ENCODE measurements around the gene OSBPL7.

OSBPL7 gene

GRCh38 chr17:47841488-47842291, 20.1 kb upstream of the OSBPL7 start:
- Histone ChIP-seq H3K9ac (ENCODE audit: low read depth, low read length) (0 out of 2 replicates have a peak overlapping the region, but pooled peaks have one; percentile 85), H3K4me1 (ENCODE audit: insufficient read depth, low read length) (peaks cover 21% of the 10 kb centered on the region; the same call in 1 of the 2 replicates), H3K9me3 (ENCODE audit: control insufficient read depth, insufficient read depth, low read length) (no peaks in the 10 kb centered on the region)

GRCh38 chr17:47840742-47841487, 19.3 kb upstream of the OSBPL7 start, which contains the start of gene SCRN2:
TSS of gene SCRN2 (minus strand) at chr17:47841273. CDS start at chr17:47840843, 430 bp downstream.
- Histone ChIP-seq H3K9ac (ENCODE audit: low read depth, low read length) (peak within 1 kb of the TSS; percentile 85), H3K36me3 (ENCODE audit: insufficient read depth, low read length) (no peaks in the 10 kb centered on the region), H3K9me3 (ENCODE audit: control insufficient read depth, insufficient read depth, low read length) (no peaks in the 10 kb centered on the region), H3K4me1 (ENCODE audit: insufficient read depth, low read length) (peaks cover 16% of the 10 kb centered on the region; the same call in 1 of the 2 replicates)

More at GRCh38 chr17:47841488-47842291, 20.1 kb upstream of the OSBPL7 start:
- no peaks in the 10 kb centered on the region for H3K36me3 ChIP-seq (ENCODE audit: insufficient read depth, low read length)

GRCh38 chr17:47840001-47840741, 18.6 kb upstream of the OSBPL7 start:
- peaks cover 8% of the 10 kb centered on the region; the same call in 1 of the 2 replicates for H3K4me1 ChIP-seq (ENCODE audit: insufficient read depth, low read length)
- no peaks in the 10 kb centered on the region for H3K9me3 ChIP-seq (ENCODE audit: control insufficient read depth, insufficient read depth, low read length)
- peak overlapping the region; percentile 85 for H3K9ac ChIP-seq (ENCODE audit: low read depth, low read length)
- no peaks in the 10 kb centered on the region for H3K36me3 ChIP-seq (ENCODE audit: insufficient read depth, low read length)

GRCh38 chr17:47839071-47839470, 17.5 kb upstream of the OSBPL7 start:
- Histone ChIP-seq H3K36me3 (ENCODE audit: insufficient read depth, low read length) (no peaks in the 10 kb centered on the region), H3K9ac (ENCODE audit: low read depth, low read length) (no peak overlapping the region), H3K4me1 (ENCODE audit: insufficient read depth, low read length) (peaks cover 2% of the 10 kb centered on the region; the same call in 1 of the 2 replicates), H3K9me3 (ENCODE audit: control insufficient read depth, insufficient read depth, low read length) (no peaks in the 10 kb centered on the region)

- Histone ChIP-seq H3K9me3 (ENCODE audit: control insufficient read depth, insufficient read depth, low read length) (no peaks in the 10 kb centered on the region), H3K4me1 (ENCODE audit: insufficient read depth, low read length) (peaks cover 2% of the 10 kb centered on the region; the same call in 1 of the 2 replicates), H3K9ac (ENCODE audit: low read depth, low read length) (no peak overlapping the region), H3K36me3 (ENCODE audit: insufficient read depth, low read length) (no peaks in the 10 kb centered on the region)
These were observed 17.0 kb upstream of the OSBPL7 start for GRCh38 chr17:47838636-47839035.

GRCh38 chr17:47837401-47838039, 15.9 kb upstream of the OSBPL7 start:
- Histone ChIP-seq H3K9ac (ENCODE audit: low read depth, low read length) (no peak overlapping the region), H3K9me3 (ENCODE audit: control insufficient read depth, insufficient read depth, low read length) (no peaks in the 10 kb centered on the region), H3K36me3 (ENCODE audit: insufficient read depth, low read length) (no peaks in the 10 kb centered on the region), H3K4me1 (ENCODE audit: insufficient read depth, low read length) (no peaks in the 10 kb centered on the region; the same call in 1 of the 2 replicates)

GRCh38 chr17:47836601-47837000, 15.0 kb upstream of the OSBPL7 start:
- no peak overlapping the region for H3K9ac ChIP-seq (ENCODE audit: low read depth, low read length)
- peaks cover 4% of the 10 kb centered on the region; the same call in 1 of the 2 replicates for H3K4me1 ChIP-seq (ENCODE audit: insufficient read depth, low read length)
- H3K36me3 ChIP-seq (ENCODE audit: insufficient read depth, low read length), result no peaks in the 10 kb centered on the region
- no peaks in the 10 kb centered on the region for H3K9me3 ChIP-seq (ENCODE audit: control insufficient read depth, insufficient read depth, low read length)

- Histone ChIP-seq H3K4me1 (ENCODE audit: insufficient read depth, low read length) (peaks cover 9% of the 10 kb centered on the region), H3K9me3 (ENCODE audit: control insufficient read depth, insufficient read depth, low read length) (no peaks in the 10 kb centered on the region), H3K9ac (ENCODE audit: low read depth, low read length) (no peak overlapping the region), H3K36me3 (ENCODE audit: insufficient read depth, low read length) (no peaks in the 10 kb centered on the region)
These were observed 13.2 kb upstream of the OSBPL7 start for GRCh38 chr17:47834756-47835155.

GRCh38 chr17:47831934-47832327, 10.3 kb upstream of the OSBPL7 start:
- Histone ChIP-seq H3K36me3 (ENCODE audit: insufficient read depth, low read length) (peaks cover 13% of the 10 kb centered on the region; the same call in 1 of the 2 replicates), H3K9ac (ENCODE audit: low read depth, low read length) (peak overlapping the region; percentile 77; the same call in 1 of the 2 replicates), H3K4me1 (ENCODE audit: insufficient read depth, low read length) (peaks cover 9% of the 10 kb centered on the region), H3K9me3 (ENCODE audit: control insufficient read depth, insufficient read depth, low read length) (no peaks in the 10 kb centered on the region)

GRCh38 chr17:47831003-47831933, 9.7 kb upstream of the OSBPL7 start, which contains the start of the genes LRRC46 and MRPL10:
TSS of gene LRRC46 (plus strand) at chr17:47831670. CDS start at chr17:47831990, 320 bp downstream.
TSS of gene MRPL10 (minus strand) at chr17:47831541. CDS start at chr17:47831511, 30 bp downstream.
- Histone ChIP-seq H3K9me3 (ENCODE audit: control insufficient read depth, insufficient read depth, low read length) (no peaks in the 10 kb centered on the region), H3K36me3 (ENCODE audit: insufficient read depth, low read length) (peaks cover 17% of the 10 kb centered on the region; the same call in 1 of the 2 replicates), H3K9ac (ENCODE audit: low read depth, low read length) (peak within 1 kb of the TSS; percentile 77), H3K4me1 (ENCODE audit: insufficient read depth, low read length) (peaks cover 9% of the 10 kb centered on the region)

GRCh38 chr17:47830396-47831002, 8.9 kb upstream of the OSBPL7 start:
- Histone ChIP-seq H3K4me1 (ENCODE audit: insufficient read depth, low read length) (peaks cover 9% of the 10 kb centered on the region), H3K9ac (ENCODE audit: low read depth, low read length) (peak overlapping the region; percentile 77), H3K36me3 (ENCODE audit: insufficient read depth, low read length) (peaks cover 20% of the 10 kb centered on the region; the same call in 1 of the 2 replicates), H3K9me3 (ENCODE audit: control insufficient read depth, insufficient read depth, low read length) (no peaks in the 10 kb centered on the region)

GRCh38 chr17:47829870-47830269, 8.3 kb upstream of the OSBPL7 start:
- H3K4me1 ChIP-seq (ENCODE audit: insufficient read depth, low read length), result peaks cover 9% of the 10 kb centered on the region
- peaks cover 20% of the 10 kb centered on the region; the same call in 1 of the 2 replicates for H3K36me3 ChIP-seq (ENCODE audit: insufficient read depth, low read length)
- no peaks in the 10 kb centered on the region for H3K9me3 ChIP-seq (ENCODE audit: control insufficient read depth, insufficient read depth, low read length)
- no peak overlapping the region for H3K9ac ChIP-seq (ENCODE audit: low read depth, low read length)

Measured in ES-I3 (cell line).